H9 (cell line): ENCODE results near the gene STX16. TPM values are rescaled to one million over a fixed set of nuclear protein-coding genes. Genes with fewer than 3 reads are reported as not detected.

ENCODE experiments used
- DNase-seq: peaks from one replicate; pipeline ENCODE4 v3.0.0-alpha.2; 2017
- H2AFZ ChIP-seq: one replicate; pipeline ENCODE4 v1.6.1; 2013; ENCODE audit warnings: mild to moderate bottlenecking, low read length, control low read depth, moderate library complexity
- H2AK5ac ChIP-seq: 2 replicates; pipeline ENCODE4 v1.6.1; 2013; ENCODE audit warnings: low read length, control low read depth, mixed read lengths; ENCODE audit not compliant: insufficient read length
- H2BK120ac ChIP-seq: one replicate; pipeline ENCODE4 v1.6.1; 2013; ENCODE audit warnings: low read depth, mild to moderate bottlenecking, low read length, control low read depth, inconsistent platforms; ENCODE audit not compliant: poor library complexity, severe bottlenecking
- H2BK12ac ChIP-seq: 2 replicates; pipeline ENCODE4 v1.6.1; 2013; ENCODE audit warnings: low read length, control low read depth, mixed read lengths, low read depth; ENCODE audit not compliant: insufficient read length
- H2BK15ac ChIP-seq: 2 replicates; pipeline ENCODE4 v1.6.1; 2013; ENCODE audit warnings: low read depth, low read length, control low read depth
- H2BK20ac ChIP-seq: one replicate; pipeline ENCODE4 v1.6.1; 2013; ENCODE audit warnings: low read depth, mild to moderate bottlenecking, low read length, control low read depth, inconsistent platforms; ENCODE audit not compliant: poor library complexity, severe bottlenecking
- H2BK5ac ChIP-seq: 2 replicates; pipeline ENCODE4 v1.6.1; 2013; ENCODE audit warnings: low read length, control low read depth, mixed read lengths; ENCODE audit not compliant: insufficient read length
- H3K14ac ChIP-seq: 2 replicates; pipeline ENCODE4 v1.6.1; 2013; ENCODE audit warnings: low read length, control low read depth; ENCODE audit not compliant: insufficient read depth
- H3K18ac ChIP-seq: 2 replicates; pipeline ENCODE4 v1.6.1; 2013; ENCODE audit warnings: low read depth, mild to moderate bottlenecking, mixed read lengths, low read length, control low read depth; ENCODE audit not compliant: insufficient read length
- H3K23ac ChIP-seq: 2 replicates; pipeline ENCODE4 v1.6.1; 2013; ENCODE audit warnings: low read length, control low read depth, mixed read lengths, low read depth; ENCODE audit not compliant: insufficient read length
- H3K23me2 ChIP-seq: 2 replicates; pipeline ENCODE4 v1.6.1; 2013; ENCODE audit warnings: low read depth, mild to moderate bottlenecking, mixed read lengths, low read length, control low read depth; ENCODE audit not compliant: insufficient read length, poor library complexity, severe bottlenecking
- H3K27ac ChIP-seq: 2 replicates; pipeline ENCODE4 v1.5.1; 2013; ENCODE audit warnings: low read length, control low read depth, mixed read lengths, low read depth; ENCODE audit not compliant: insufficient read length
- H3K27me3 ChIP-seq: 2 replicates; pipeline ENCODE4 v1.6.1; 2013; ENCODE audit warnings: low read length, control low read depth, inconsistent platforms; ENCODE audit not compliant: insufficient read depth
- H3K4ac ChIP-seq: 2 replicates; pipeline ENCODE4 v1.6.1; 2013; ENCODE audit warnings: low read depth, mild to moderate bottlenecking, control low read depth, inconsistent platforms, low read length, moderate library complexity
- H3K4me1 ChIP-seq: 2 replicates; pipeline ENCODE4 v1.6.1; 2013; ENCODE audit warnings: low read length, control low read depth, inconsistent platforms; ENCODE audit not compliant: insufficient read depth
- H3K4me2 ChIP-seq: 2 replicates; pipeline ENCODE4 v1.6.1; 2013; ENCODE audit warnings: low read length, control low read depth, mixed read lengths; ENCODE audit not compliant: insufficient read length, insufficient read depth
- H3K56ac ChIP-seq: 2 replicates; pipeline ENCODE4 v1.6.1; 2013; ENCODE audit warnings: low read depth, mild to moderate bottlenecking, mixed read lengths, low read length, control low read depth; ENCODE audit not compliant: insufficient read length
- H3K79me1 ChIP-seq: 2 replicates; pipeline ENCODE4 v1.6.1; 2013; ENCODE audit warnings: low read depth, mild to moderate bottlenecking, moderate library complexity, low read length, control low read depth, inconsistent platforms; ENCODE audit not compliant: insufficient read depth, poor library complexity, severe bottlenecking
- H3K79me2 ChIP-seq: 2 replicates; pipeline ENCODE4 v1.6.1; 2013; ENCODE audit warnings: low read length, control low read depth, inconsistent platforms; ENCODE audit not compliant: insufficient read depth
- H3K9ac ChIP-seq: 2 replicates; pipeline ENCODE4 v1.6.1; 2013; ENCODE audit warnings: low read length, control low read depth, mixed read lengths; ENCODE audit not compliant: insufficient read length; ENCODE audit errors: extremely low read depth
- H3K9me3 ChIP-seq: one replicate; pipeline ENCODE4 v1.6.1; 2013; ENCODE audit warnings: low read depth, low read length, inconsistent platforms; ENCODE audit not compliant: control insufficient read depth
- H3T11ph ChIP-seq: one replicate; pipeline ENCODE4 v1.6.1; 2013; ENCODE audit warnings: mild to moderate bottlenecking, low read length, control low read depth, inconsistent platforms
- H4K20me1 ChIP-seq: one replicate; pipeline ENCODE4 v1.6.1; 2013; ENCODE audit not compliant: control insufficient read depth, insufficient read length, insufficient read depth
- H4K5ac ChIP-seq: 2 replicates; pipeline ENCODE4 v1.6.1; 2013; ENCODE audit warnings: low read depth, mild to moderate bottlenecking, mixed read lengths, low read length, control low read depth; ENCODE audit not compliant: insufficient read length
- H4K8ac ChIP-seq: replicated peaks from 2 replicates; pipeline ENCODE4 v1.6.1; 2013; ENCODE audit warnings: low read length, control low read depth, mixed read lengths, low read depth; ENCODE audit not compliant: insufficient read length
- H4K91ac ChIP-seq: 2 replicates; pipeline ENCODE4 v1.6.1; 2013; ENCODE audit warnings: low read depth, mild to moderate bottlenecking, moderate library complexity, mixed read lengths, low read length, control low read depth; ENCODE audit not compliant: insufficient read length
- H3K27ac Mint-ChIP-seq, 3 experiments: 2 replicates in 2 of 3; 3 replicates in 1 of 3; pipeline ENCODE4 v1.8.0; 2020 to 2021; ENCODE audit warnings: mixed read lengths in 3 of 3, mild to moderate bottlenecking in 1 of 3, moderate library complexity in 1 of 3
- H3K27me3 Mint-ChIP-seq: 2 replicates; pipeline ENCODE4 v1.8.0; 2021; ENCODE audit warnings: low read depth, mild to moderate bottlenecking, moderate library complexity, mixed read lengths
- H3K36me3 Mint-ChIP-seq, 3 experiments: 2 replicates in 2 of 3; 3 replicates in 1 of 3; pipeline ENCODE4 v1.8.0; 2020 to 2021; ENCODE audit warnings: low read depth in 3 of 3, mixed read lengths in 3 of 3; ENCODE audit not compliant: insufficient read depth in 1 of 3
- H3K4me1 Mint-ChIP-seq, 2 experiments: 2 replicates each; pipeline ENCODE4 v1.8.0; 2020; ENCODE audit warnings: mixed read lengths in 2 of 2
- H3K4me3 Mint-ChIP-seq, 2 experiments: 2 replicates in 1 of 2; 3 replicates in 1 of 2; pipeline ENCODE4 v1.8.0; 2020 to 2021; ENCODE audit warnings: mild to moderate bottlenecking in 2 of 2, mixed read lengths in 2 of 2, moderate library complexity in 1 of 2
- H3K9me3 Mint-ChIP-seq, 2 experiments: 2 replicates in 1 of 2; 3 replicates in 1 of 2; pipeline ENCODE4 v1.8.0; 2020; ENCODE audit warnings: mild to moderate bottlenecking in 2 of 2, mixed read lengths in 2 of 2, moderate library complexity in 1 of 2
- CTCF ChIP-seq: fragments of 200-600 bp; sonication (generic); conservative IDR thresholded peaks from 3 replicates; pipeline ENCODE4 v1.8.0; 2021; ENCODE audit warnings: antibody characterized with exemption, mild to moderate bottlenecking
- WGBS: extraction: QIAGEN DNeasy Blood & Tissue Kit; methylation state at CpG from one replicate; pipeline ENCODE4 v1.1.7; 2013; ENCODE audit warnings: missing lambda C conversion rate, low lambda C conversion rate, mixed read lengths; ENCODE audit not compliant: insufficient read length; ENCODE audit errors: extremely low coverage; 5-methylcytosine and 5-hydroxymethylcytosine counted together
- total RNA-seq: library from RNA; stranded (reverse); gene quantifications from 2 replicates; pipeline ENCODE4 v1.2.1, GENCODE V29; 2021

The STX16 gene
- total RNA-seq, 1 experiment from 2014 or later, result 87.8 TPM

- no peaks in the 10 kb centered on the region for H3K9me3 Mint-ChIP-seq
- H3K4me1 Mint-ChIP-seq, result peaks cover 7 to 8% of the 10 kb centered on the region in 2 experiments
- no peak overlapping the region for H2BK15ac ChIP-seq
- no peaks in the 10 kb centered on the region for H3K79me2 ChIP-seq
- H3K14ac ChIP-seq, result no peak overlapping the region
- TF ChIP-seq CTCF, result no peak
- no peaks in the 10 kb centered on the region for H3K9me3 ChIP-seq
- no peak overlapping the region for H4K8ac ChIP-seq
- 0 out of 7 replicates have a peak, but pooled peaks cover 0 to 1% (median 0%) of the 10 kb centered on the region in 3 experiments for H3K36me3 Mint-ChIP-seq
- H2AK5ac ChIP-seq, result no peak overlapping the region
- no peak overlapping the region for H3K18ac ChIP-seq
- H2AFZ ChIP-seq, result no peak overlapping the region
- H3K56ac ChIP-seq, result no peak overlapping the region
- no peaks in the 10 kb centered on the region for H3K23me2 ChIP-seq
- DNase-seq, result no peak
- no peak overlapping the region for H3K27ac ChIP-seq
- H2BK20ac ChIP-seq, result no peak overlapping the region
- no peak overlapping the region for H3K9ac ChIP-seq
- no peaks in the 10 kb centered on the region for H4K20me1 ChIP-seq
- WGBS, result no CpG with 5 or more reads among the region's 4 CpGs
- no peaks in the 10 kb centered on the region for H3K4me1 ChIP-seq
- H2BK5ac ChIP-seq, result no peak overlapping the region
- no peaks in the 10 kb centered on the region for H3K27me3 ChIP-seq
- no peak overlapping the region for H3K4me2 ChIP-seq
- H4K5ac ChIP-seq, result no peak overlapping the region
- H3K23ac ChIP-seq, result no peak overlapping the region
- no peak overlapping the region for H3T11ph ChIP-seq
- no peak overlapping the region for H4K91ac ChIP-seq
- H3K4me3 Mint-ChIP-seq, result no peak overlapping the region
- no peak overlapping the region; a peak in 1 of 7 replicates for H3K27ac Mint-ChIP-seq
- H2BK120ac ChIP-seq, result no peak overlapping the region
- H3K79me1 ChIP-seq, result no peaks in the 10 kb centered on the region
- no peak overlapping the region for H2BK12ac ChIP-seq
- H3K27me3 Mint-ChIP-seq, result peaks cover 5% of the 10 kb centered on the region
- H3K4ac ChIP-seq, result no peak overlapping the region
These were observed 21.0 kb upstream of the STX16 start for GRCh38 chr20:58630063-58630462.
